GM12801 (cell line): ENCODE data around the gene LTBP4.

Experiments
- CTCF ChIP-seq: IDR thresholded peaks from one replicate; pipeline ENCODE4 v1.5.1; 2011; ENCODE audit warnings: control low read depth; ENCODE audit not compliant: insufficient read length; ENCODE audit errors: extremely low read depth

The LTBP4 gene

DNA sequence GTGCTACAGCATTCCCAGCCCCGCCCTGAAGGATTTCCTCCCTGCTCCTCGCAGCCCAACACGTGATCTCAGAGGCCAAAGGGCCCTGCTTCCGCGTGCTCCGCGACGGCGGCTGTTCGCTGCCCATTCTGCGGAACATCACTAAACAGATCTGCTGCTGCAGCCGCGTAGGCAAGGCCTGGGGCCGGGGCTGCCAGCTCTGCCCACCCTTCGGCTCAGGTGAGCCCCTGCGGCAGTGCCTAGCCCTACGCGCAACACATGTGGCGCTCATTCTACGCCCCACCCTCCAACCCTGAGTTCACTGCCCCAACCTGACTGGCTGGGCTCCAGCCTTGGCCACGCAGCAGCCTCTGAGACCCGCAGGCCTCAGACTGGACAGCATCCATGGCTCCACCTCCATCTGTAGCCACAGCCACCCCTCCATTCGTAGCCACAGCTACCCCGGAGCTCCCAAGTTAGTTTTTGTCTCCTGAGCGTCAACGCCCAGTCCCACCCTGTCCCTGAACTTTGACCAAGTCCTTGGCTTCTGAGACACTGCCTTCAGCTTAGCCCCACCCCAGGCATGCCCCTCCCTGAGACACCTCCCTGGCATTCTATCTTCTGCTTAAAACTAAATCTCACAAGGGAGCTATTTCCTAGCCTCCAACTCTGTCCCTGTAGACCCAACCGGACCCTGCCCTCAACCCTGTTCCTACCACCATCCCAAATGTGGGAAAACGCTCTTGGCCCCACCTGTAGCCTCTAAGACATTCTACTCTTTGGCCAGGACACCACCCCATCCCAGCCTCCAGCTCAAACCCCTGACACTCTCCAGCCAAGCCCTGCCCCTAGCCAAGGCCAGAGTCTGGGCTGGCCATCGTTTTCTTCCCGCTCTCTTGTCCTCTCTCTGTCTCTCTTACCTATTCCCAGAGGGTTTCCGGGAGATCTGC is 6.4 kb downstream of the LTBP4 start:
- TF ChIP-seq CTCF = no peak

DNA sequence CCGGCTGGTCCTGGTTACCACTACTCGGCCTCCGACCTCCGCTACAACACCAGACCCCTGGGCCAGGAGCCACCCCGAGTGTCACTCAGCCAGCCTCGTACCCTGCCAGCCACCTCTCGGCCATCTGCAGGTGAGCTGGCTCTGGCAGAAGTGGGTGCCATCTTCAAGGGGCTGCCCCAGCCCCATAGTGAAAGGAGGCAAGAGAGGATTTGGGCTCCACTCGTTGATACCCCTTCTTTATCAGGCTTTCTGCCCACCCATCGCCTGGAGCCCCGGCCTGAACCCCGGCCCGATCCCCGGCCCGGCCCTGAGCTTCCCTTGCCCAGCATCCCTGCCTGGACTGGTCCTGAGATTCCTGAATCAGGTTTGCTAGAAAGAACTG is 7.1 kb downstream of the LTBP4 start:
- TF ChIP-seq CTCF = no peak

GRCh38 chr19:40608957-40609356 is 7.8 kb downstream of the LTBP4 start:
- TF ChIP-seq CTCF = no peak

- no peak for TF ChIP-seq CTCF
These were observed 8.6 kb downstream of the LTBP4 start for GRCh38 chr19:40609561-40610395.

DNA sequence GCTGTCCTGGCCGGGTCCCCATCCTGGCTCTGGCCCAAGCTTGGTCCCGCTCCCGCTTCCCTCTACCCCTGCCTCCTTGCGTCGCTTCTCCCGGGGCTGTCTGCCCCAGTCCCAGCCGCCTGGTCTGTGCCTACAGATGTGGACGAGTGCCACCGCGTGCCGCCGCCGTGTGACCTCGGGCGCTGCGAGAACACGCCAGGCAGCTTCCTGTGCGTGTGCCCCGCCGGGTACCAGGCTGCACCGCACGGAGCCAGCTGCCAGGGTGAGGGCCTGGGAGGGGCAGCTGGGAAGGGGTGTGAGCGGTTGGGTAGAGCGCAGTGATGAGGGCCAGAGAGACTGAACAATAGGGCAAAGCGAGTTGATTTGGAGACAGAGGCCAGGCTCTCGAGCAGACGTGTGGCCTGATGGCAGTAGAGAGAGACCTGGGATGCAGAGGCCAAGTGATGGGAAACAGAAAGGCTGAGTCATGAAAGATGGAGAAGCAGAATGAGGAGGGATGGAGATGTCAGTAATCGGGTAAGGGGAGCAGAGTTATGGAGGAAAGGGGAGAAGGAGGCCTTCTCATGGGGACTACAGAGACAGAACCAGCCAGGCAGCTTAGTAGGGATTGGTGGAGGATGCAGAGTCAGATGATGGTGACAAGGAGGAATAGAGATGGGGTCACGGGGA is 9.4 kb downstream of the LTBP4 start:
- TF ChIP-seq CTCF = no peak

DNA sequence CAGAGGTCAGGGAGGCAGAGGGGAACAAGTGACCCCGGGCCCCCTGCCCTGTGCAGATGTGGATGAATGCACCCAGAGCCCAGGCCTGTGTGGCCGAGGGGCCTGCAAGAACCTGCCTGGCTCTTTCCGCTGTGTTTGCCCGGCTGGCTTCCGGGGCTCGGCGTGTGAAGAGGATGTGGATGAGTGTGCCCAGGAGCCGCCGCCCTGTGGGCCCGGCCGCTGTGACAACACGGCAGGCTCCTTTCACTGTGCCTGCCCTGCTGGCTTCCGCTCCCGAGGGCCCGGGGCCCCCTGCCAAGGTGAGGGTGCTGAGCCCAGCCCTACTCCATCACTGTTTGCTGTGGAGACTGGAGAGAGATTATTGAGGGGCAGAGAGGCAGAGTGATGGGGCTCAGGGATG is 9.9 kb downstream of the LTBP4 start:
- no peak for TF ChIP-seq CTCF
